HG02884 (cell line): ENCODE data around the gene RNASE2.
"Not testable (repeated sequence)": the region's sequence is repeated elsewhere in the genome, so short reads cannot be mapped to it uniquely, and the experiment has no call there.

Experiments used
- ATAC-seq: cut with Tn5 transposase; IDR thresholded peaks from one replicate; pipeline ENCODE4 v1.9.1; 2021; ENCODE audit warnings: mild to moderate bottlenecking, moderate library complexity; ENCODE audit not compliant: unreplicated experiment

Gene RNASE2

DNA sequence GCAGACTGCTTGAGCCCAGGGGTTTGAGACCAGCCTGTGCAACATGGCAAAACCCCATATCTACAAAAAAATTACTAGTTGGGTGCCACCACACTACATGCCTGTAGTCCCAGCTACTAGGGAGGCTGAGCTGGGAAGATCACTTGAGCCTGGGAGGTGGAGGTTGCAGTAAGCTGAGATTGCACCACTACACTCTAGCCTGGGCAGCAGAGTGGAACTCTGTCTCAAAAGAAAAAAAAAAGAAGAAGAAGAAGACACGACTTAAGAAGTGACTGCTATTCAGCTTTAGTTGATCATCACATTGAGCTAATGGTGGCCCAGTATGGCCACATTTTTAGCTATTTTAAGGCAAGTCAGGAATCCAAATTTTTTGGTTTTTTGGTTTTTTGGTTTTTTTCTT, 25.6 kb downstream of the RNASE2 start:
- no peak for ATAC-seq

- ATAC-seq = no peak
Observed at GRCh38 chr14:20982646-20983369, 27.5 kb downstream of the RNASE2 start.

DNA sequence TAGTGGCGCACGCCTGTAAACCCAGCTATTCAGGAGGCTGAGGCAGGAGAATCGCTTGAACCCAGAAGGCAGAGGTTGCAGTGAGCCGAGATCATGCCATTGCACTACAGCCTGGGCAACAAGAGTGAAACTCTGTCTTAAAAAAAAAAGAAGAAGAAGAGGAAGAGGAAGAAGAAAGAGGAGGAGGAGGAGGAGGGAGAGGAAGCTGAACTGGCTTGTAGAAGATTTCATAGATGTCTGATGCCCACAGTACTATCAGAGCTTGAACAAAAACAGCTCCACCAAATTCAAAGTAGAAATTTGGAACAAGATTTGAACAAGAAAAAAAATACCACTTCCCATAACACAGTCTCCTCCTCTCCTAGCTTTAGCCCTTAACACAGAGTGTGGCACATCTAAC, 30.4 kb downstream of the RNASE2 start:
- not testable (repeated sequence) for ATAC-seq

- ATAC-seq = no peak
Observed at GRCh38 chr14:20986811-20987210, 31.5 kb downstream of the RNASE2 start.

- no peak for ATAC-seq
Observed at GRCh38 chr14:20988717-20989470, 33.6 kb downstream of the RNASE2 start.

DNA sequence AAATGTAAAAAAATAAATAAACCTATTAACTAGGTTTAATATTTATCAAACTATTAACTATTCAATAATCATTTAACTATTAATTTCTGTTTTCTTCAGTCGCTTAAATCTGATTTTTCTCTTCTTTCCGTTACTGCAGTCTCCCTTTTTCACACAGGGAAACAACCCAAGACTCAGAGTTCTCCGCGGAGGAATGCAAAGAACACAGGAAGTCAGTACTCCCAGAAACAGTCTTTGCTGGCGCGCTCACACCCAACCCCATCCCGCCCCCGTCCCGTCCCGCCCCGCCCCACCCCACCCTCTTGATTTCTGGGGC, 34.1 kb downstream of the RNASE2 start:
- ATAC-seq = no peak

- peak; percentile 94 for ATAC-seq
Observed at GRCh38 chr14:20989787-20990600, 34.7 kb downstream of the RNASE2 start, which contains the start of gene METTL17. Gene METTL17 (plus strand): TSS chr14:20989980. CDS start chr14:20990003, 23 bp downstream.

DNA sequence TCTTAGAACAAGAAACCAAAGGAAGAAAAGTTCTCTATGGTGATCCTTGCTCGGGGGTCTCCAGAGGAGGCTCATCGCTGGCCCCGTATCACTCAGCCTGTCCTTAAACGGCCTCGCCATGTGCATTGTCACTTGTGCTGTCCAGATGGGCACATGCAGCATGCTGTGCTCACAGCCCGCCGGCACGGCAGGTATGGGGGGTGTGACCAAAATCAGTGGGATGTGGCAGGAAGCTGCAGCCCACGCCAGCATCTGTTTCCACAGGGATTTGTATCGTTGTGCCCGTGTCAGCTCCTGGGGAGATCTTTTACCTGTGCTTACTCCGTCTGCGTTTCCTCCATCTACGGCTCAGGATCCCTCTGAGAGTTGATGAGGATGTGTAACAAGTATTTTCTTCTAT, 41.2 kb downstream of the RNASE2 start:
- ATAC-seq = no peak

- no peak for ATAC-seq
Observed at GRCh38 chr14:20997115-20997514, 41.8 kb downstream of the RNASE2 start.

DNA sequence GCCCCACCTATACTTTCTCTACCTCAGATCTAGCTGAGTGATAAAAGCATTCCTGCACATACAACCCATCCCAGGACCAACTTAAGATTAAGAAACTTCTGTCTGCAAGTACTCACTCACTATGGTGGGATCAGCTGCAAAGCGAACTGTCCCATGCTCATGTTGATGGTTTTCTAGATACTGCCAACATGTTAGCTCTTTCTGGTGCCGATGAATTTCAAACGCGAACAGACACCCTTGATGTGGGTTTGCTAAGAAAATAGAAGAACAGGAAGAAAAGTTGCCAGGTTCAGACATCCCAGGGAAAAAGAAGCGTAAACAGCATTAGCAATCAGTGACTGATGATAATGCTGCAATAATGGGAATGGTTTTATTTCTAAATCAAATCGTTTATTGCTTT, 42.3 kb downstream of the RNASE2 start:
- no peak for ATAC-seq

- ATAC-seq = no peak
Observed at GRCh38 chr14:20998139-20998538, 42.9 kb downstream of the RNASE2 start.

GRCh38 chr14:20998674-20999366, 43.5 kb downstream of the RNASE2 start, which contains the start of gene SLC39A2:
Gene SLC39A2 (plus strand): TSS chr14:20999293. CDS start chr14:20999447, 154 bp downstream.
- no peak for ATAC-seq

- no peak for ATAC-seq
Observed at GRCh38 chr14:20999591-20999990, 44.3 kb downstream of the RNASE2 start.

GRCh38 chr14:21001218-21001617, 45.9 kb downstream of the RNASE2 start:
- no peak for ATAC-seq

GRCh38 chr14:21003788-21004346, 48.6 kb downstream of the RNASE2 start:
- ATAC-seq = no peak
